GM18505 (cell line): Measurements from ENCODE around the gene SHTN1.
A peak's percentile ranks its signal among the peaks of the same experiment; 100 is the strongest.

Experiments
- ATAC-seq: cut with Tn5 transposase; IDR thresholded peaks from one replicate; pipeline ENCODE4 v1.9.1; 2021; ENCODE audit not compliant: unreplicated experiment
- POLR2A ChIP-seq: IDR thresholded peaks from 4 replicates; pipeline ENCODE4 v1.6.1; 2011; ENCODE audit warnings: borderline replicate concordance; ENCODE audit not compliant: insufficient read depth, insufficient read length; ENCODE audit errors: extremely low read depth

The SHTN1 gene, protein sequence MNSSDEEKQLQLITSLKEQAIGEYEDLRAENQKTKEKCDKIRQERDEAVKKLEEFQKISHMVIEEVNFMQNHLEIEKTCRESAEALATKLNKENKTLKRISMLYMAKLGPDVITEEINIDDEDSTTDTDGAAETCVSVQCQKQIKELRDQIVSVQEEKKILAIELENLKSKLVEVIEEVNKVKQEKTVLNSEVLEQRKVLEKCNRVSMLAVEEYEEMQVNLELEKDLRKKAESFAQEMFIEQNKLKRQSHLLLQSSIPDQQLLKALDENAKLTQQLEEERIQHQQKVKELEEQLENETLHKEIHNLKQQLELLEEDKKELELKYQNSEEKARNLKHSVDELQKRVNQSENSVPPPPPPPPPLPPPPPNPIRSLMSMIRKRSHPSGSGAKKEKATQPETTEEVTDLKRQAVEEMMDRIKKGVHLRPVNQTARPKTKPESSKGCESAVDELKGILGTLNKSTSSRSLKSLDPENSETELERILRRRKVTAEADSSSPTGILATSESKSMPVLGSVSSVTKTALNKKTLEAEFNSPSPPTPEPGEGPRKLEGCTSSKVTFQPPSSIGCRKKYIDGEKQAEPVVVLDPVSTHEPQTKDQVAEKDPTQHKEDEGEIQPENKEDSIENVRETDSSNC

GRCh38 chr10:117005026-117005526 lies at the start of gene SHTN1:
SHTN1 (minus strand) TSS chr10:117005187; CDS start chr10:117005079, 108 bp downstream.
- ATAC-seq: peak; percentile 52
- TF ChIP-seq POLR2A: no peak

DNA sequence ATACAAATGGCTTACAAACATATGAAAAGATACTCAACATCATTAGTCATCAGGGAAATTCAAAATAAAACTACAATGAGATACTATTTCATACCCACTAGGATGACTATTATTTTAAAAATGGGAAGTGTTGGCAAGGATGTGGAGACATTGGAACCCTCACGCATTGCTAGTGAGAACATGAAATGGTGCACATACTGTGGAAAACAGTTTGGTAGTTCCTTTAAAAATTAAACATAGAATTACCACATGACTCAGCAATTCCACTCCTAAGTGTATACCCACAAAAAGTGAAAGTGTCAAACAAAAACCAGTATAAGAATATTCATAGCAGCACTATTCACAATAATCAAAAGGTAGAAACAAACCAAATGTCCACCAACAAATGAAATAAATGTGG lies 48.5 kb upstream of the SHTN1 start:
- no peak for ATAC-seq
- TF ChIP-seq POLR2A: no peak

DNA sequence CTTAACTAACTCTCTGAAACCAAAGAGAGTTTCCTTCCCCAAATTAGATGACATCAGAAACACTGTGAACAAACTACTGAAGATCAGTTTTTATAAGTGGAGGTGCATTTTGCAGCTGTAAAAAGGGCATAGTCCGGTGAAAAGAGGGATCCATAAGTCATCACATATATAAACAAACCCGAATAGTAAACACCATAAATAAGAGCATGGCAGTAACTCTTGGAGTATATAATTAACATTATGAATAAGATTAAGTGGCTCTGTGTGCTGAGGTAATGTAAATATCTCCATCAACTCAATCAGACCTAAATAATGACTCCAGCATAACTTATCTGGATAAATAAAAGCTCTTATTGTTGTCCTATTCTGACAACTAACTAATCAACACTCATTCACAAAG lies 43.0 kb upstream of the SHTN1 start:
- TF ChIP-seq POLR2A: no peak
- ATAC-seq: no peak

GRCh38 chr10:117016266-117016665 lies 11.3 kb upstream of the SHTN1 start:
- ATAC-seq: no peak

DNA sequence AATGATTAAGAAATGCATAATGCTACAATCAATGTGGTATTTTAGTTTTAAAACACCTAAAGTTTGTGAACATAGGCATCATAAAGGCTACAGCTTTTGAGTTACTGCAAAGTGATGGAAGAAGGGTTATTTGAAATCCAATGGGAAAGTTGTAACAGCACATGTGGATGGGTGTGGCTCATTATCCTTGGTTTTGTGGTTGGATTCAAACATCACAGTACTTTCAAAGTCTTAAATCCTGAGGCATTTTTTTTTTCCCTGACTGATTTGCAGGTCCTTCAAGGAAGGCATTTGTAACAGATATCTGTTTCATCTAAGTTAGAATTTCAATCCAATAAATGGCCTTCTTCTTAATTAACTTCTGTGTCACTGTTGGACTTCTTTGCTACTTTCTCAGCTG lies 9.8 kb upstream of the SHTN1 start:
- ATAC-seq: no peak
- TF ChIP-seq POLR2A: no peak

More at GRCh38 chr10:117016266-117016665, 11.3 kb upstream of the SHTN1 start:
- TF ChIP-seq POLR2A: no peak

- TF ChIP-seq POLR2A: no peak
Measured at GRCh38 chr10:117007080-117007479, 2.1 kb upstream of the SHTN1 start.

GRCh38 chr10:117005527-117006055 lies 604 bp upstream of the SHTN1 start:
- TF ChIP-seq POLR2A: no peak
- no peak for ATAC-seq

More at GRCh38 chr10:117007080-117007479, 2.1 kb upstream of the SHTN1 start:
- no peak for ATAC-seq

- TF ChIP-seq POLR2A: no peak
- peak; percentile 47 for ATAC-seq
Measured at GRCh38 chr10:117004227-117005025, 561 bp downstream of the SHTN1 start.

GRCh38 chr10:117003336-117003735 lies 1.7 kb downstream of the SHTN1 start:
- TF ChIP-seq POLR2A: no peak
- ATAC-seq: no peak

GRCh38 chr10:117002206-117002605 lies 2.8 kb downstream of the SHTN1 start:
- ATAC-seq: no peak
- no peak for TF ChIP-seq POLR2A

- no peak for ATAC-seq
- no peak for TF ChIP-seq POLR2A
Measured at GRCh38 chr10:117001144-117001543, 3.8 kb downstream of the SHTN1 start.

DNA sequence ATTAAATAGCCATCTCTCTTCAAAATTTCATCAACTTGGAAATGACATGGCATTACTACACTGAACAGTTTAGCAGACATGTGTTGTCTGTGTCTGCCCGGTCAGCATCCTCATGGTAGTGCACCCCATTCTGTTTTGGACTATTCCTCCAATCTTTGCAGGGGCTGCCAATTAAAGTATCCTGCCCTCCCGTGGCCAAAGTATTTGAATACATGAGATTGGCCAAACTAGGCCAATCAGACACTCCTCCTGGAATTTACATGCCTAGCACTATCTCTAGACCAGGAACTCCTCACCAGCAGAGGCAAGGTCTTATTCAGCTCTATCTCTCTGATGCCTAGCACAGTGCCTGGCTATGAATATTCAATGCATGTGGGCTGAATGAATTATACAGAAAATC lies 4.4 kb downstream of the SHTN1 start:
- ATAC-seq: no peak

GRCh38 chr10:116998172-116998571 lies 6.8 kb downstream of the SHTN1 start:
- ATAC-seq: no peak
- TF ChIP-seq POLR2A: no peak

More for the DNA sequence above, 4.4 kb downstream of the SHTN1 start:
- TF ChIP-seq POLR2A: no peak
